ENCODE results near the gene PLET1.

PLET1 gene

GRCh38 chr11:112223121-112223520 is 37.5 kb downstream of the PLET1 start:
- Histone ChIP-seq H3K27me3 (replicated peaks; ENCODE audit: insufficient read depth, low read length) (no peaks in the 10 kb centered on the region), H3K9me2 (replicated peaks; ENCODE audit: insufficient read depth, low read length) (no peaks in the 10 kb centered on the region), H3K79me2 (ENCODE audit: low read length) (peaks cover 16% of the 10 kb centered on the region), H2AFZ (ENCODE audit: low read length) (no peak overlapping the region), H3K9ac (ENCODE audit: low read length) (no peak overlapping the region), H4K20me1 (ENCODE audit: insufficient read depth, low read length) (no peaks in the 10 kb centered on the region), H3K36me3 (replicated peaks; ENCODE audit: insufficient read depth, low read length) (no peaks in the 10 kb centered on the region), H3K4me1 (ENCODE audit: low read length) (0 out of 2 replicates have a peak, but pooled peaks cover 6% of the 10 kb centered on the region), H3K27ac (ENCODE audit: low read length) (no peak overlapping the region), H3K4me2 (ENCODE audit: low read depth, low read length) (no peak overlapping the region), H3K4me3 (ENCODE audit: low read length) (no peak overlapping the region), H3F3A (ENCODE audit: insufficient read depth, low read length) (no peaks in the 10 kb centered on the region), H3K9me3 (replicated peaks; ENCODE audit: insufficient read depth, low read length) (no peaks in the 10 kb centered on the region)
- TF ChIP-seq, protein P1, sequence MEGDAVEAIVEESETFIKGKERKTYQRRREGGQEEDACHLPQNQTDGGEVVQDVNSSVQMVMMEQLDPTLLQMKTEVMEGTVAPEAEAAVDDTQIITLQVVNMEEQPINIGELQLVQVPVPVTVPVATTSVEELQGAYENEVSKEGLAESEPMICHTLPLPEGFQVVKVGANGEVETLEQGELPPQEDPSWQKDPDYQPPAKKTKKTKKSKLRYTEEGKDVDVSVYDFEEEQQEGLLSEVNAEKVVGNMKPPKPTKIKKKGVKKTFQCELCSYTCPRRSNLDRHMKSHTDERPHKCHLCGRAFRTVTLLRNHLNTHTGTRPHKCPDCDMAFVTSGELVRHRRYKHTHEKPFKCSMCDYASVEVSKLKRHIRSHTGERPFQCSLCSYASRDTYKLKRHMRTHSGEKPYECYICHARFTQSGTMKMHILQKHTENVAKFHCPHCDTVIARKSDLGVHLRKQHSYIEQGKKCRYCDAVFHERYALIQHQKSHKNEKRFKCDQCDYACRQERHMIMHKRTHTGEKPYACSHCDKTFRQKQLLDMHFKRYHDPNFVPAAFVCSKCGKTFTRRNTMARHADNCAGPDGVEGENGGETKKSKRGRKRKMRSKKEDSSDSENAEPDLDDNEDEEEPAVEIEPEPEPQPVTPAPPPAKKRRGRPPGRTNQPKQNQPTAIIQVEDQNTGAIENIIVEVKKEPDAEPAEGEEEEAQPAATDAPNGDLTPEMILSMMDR (IDR thresholded peaks at IDR 0.05; ENCODE audit: low read length) = no peak
- DNase-seq = no peak

DNA sequence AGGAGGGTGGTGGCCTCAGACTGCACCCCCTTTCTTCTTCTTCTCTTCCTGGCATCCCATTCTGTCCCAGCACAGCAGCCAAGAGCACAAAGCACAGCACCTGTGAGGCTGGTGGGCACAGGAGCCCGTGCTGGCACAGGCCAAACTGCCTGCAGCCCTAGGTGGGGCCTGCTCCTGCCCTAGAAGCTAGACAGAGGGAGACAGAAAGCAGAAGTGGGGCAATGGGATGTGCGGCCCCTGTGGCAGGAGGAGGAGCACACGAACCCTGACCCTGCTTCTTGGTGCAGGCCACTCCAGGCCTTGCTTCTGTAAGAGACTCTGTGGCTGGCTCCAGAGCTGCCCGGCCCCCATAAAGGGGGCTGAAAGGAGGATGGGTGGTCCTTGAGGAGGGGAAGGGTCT is 38.4 kb downstream of the PLET1 start:
- no peaks in the 10 kb centered on the region for H4K20me1 ChIP-seq (ENCODE audit: insufficient read depth, low read length)
- no peak overlapping the region for H3K9ac ChIP-seq (ENCODE audit: low read length)
- no peaks in the 10 kb centered on the region for H3K36me3 ChIP-seq (replicated peaks; ENCODE audit: insufficient read depth, low read length)
- 0 out of 2 replicates have a peak, but pooled peaks cover 3% of the 10 kb centered on the region for H3K4me1 ChIP-seq (ENCODE audit: low read length)
- peaks cover 8% of the 10 kb centered on the region for H3K79me2 ChIP-seq (ENCODE audit: low read length)
- H3K9me2 ChIP-seq (replicated peaks; ENCODE audit: insufficient read depth, low read length) = no peaks in the 10 kb centered on the region
- no peak overlapping the region for H3K27ac ChIP-seq (ENCODE audit: low read length)
- H3F3A ChIP-seq (ENCODE audit: insufficient read depth, low read length) = no peaks in the 10 kb centered on the region
- H3K4me3 ChIP-seq (ENCODE audit: low read length) = no peak overlapping the region
- H3K9me3 ChIP-seq (replicated peaks; ENCODE audit: insufficient read depth, low read length) = no peaks in the 10 kb centered on the region
- H2AFZ ChIP-seq (ENCODE audit: low read length) = no peak overlapping the region
- no peak for TF ChIP-seq EZH2 (optimal IDR thresholded peaks at IDR 0.05; ENCODE audit: low read depth, low read length)
- no peak for TF ChIP-seq EZH2phosphoT487 (IDR thresholded peaks at IDR 0.05; ENCODE audit: low read length)
- TF ChIP-seq, protein P1 (IDR thresholded peaks at IDR 0.05; ENCODE audit: low read length) = no peak
- no peaks in the 10 kb centered on the region for H3K27me3 ChIP-seq (replicated peaks; ENCODE audit: insufficient read depth, low read length)
- DNase-seq = no peak
- H3K4me2 ChIP-seq (ENCODE audit: low read depth, low read length) = no peak overlapping the region

GRCh38 chr11:112221274-112221835 is 39.3 kb downstream of the PLET1 start:
- Histone ChIP-seq H3K27ac (ENCODE audit: low read length) (no peak overlapping the region), H3K79me2 (ENCODE audit: low read length) (no peaks in the 10 kb centered on the region), H2AFZ (ENCODE audit: low read length) (no peak overlapping the region), H3K4me3 (ENCODE audit: low read length) (no peak overlapping the region), H3K9me2 (replicated peaks; ENCODE audit: insufficient read depth, low read length) (no peaks in the 10 kb centered on the region), H3K4me1 (ENCODE audit: low read length) (no peaks in the 10 kb centered on the region), H3K9me3 (replicated peaks; ENCODE audit: insufficient read depth, low read length) (no peaks in the 10 kb centered on the region), H3K27me3 (replicated peaks; ENCODE audit: insufficient read depth, low read length) (no peaks in the 10 kb centered on the region), H3F3A (ENCODE audit: insufficient read depth, low read length) (no peaks in the 10 kb centered on the region), H4K20me1 (ENCODE audit: insufficient read depth, low read length) (no peaks in the 10 kb centered on the region), H3K4me2 (ENCODE audit: low read depth, low read length) (no peak overlapping the region), H3K9ac (ENCODE audit: low read length) (no peak overlapping the region), H3K36me3 (replicated peaks; ENCODE audit: insufficient read depth, low read length) (no peaks in the 10 kb centered on the region)
- no peak for DNase-seq
- TF ChIP-seq EZH2 (optimal IDR thresholded peaks at IDR 0.05; ENCODE audit: low read depth, low read length) = no peak

- peak; percentile 66 for DNase-seq
- H3K4me1 ChIP-seq (ENCODE audit: low read length) = no peaks in the 10 kb centered on the region
- H3K27me3 ChIP-seq (replicated peaks; ENCODE audit: insufficient read depth, low read length) = no peaks in the 10 kb centered on the region
- H3K4me3 ChIP-seq (ENCODE audit: low read length) = no peak overlapping the region
- H3K27ac ChIP-seq (ENCODE audit: low read length) = no peak overlapping the region
- no peaks in the 10 kb centered on the region for H3K36me3 ChIP-seq (replicated peaks; ENCODE audit: insufficient read depth, low read length)
- no peaks in the 10 kb centered on the region for H3F3A ChIP-seq (ENCODE audit: insufficient read depth, low read length)
- H3K9ac ChIP-seq (ENCODE audit: low read length) = no peak overlapping the region
- TF ChIP-seq EZH2 (optimal IDR thresholded peaks at IDR 0.05; ENCODE audit: low read depth, low read length) = no peak
- TF ChIP-seq, protein P1 (IDR thresholded peaks at IDR 0.05; ENCODE audit: low read length) = peak; percentile 69
- no peaks in the 10 kb centered on the region for H3K9me3 ChIP-seq (replicated peaks; ENCODE audit: insufficient read depth, low read length)
- no peaks in the 10 kb centered on the region for H4K20me1 ChIP-seq (ENCODE audit: insufficient read depth, low read length)
- H3K4me2 ChIP-seq (ENCODE audit: low read depth, low read length) = no peak overlapping the region
- no peak overlapping the region for H2AFZ ChIP-seq (ENCODE audit: low read length)
- H3K79me2 ChIP-seq (ENCODE audit: low read length) = no peaks in the 10 kb centered on the region
- no peaks in the 10 kb centered on the region for H3K9me2 ChIP-seq (replicated peaks; ENCODE audit: insufficient read depth, low read length)
Measured at GRCh38 chr11:112219476-112220232, 41.0 kb downstream of the PLET1 start.

Data from MM.1S (cell line).